H9 (cell line): ENCODE data around the gene TSPAN9. TPM values are rescaled to one million over a fixed set of nuclear protein-coding genes. Genes with fewer than 3 reads are reported as not detected.
A peak's percentile ranks its signal among the peaks of the same experiment; 100 is the strongest.

ENCODE experiments used
- DNase-seq: peaks from one replicate; pipeline ENCODE4 v3.0.0-alpha.2; 2017
- H2AFZ ChIP-seq: one replicate; pipeline ENCODE4 v1.6.1; 2013; ENCODE audit warnings: mild to moderate bottlenecking, low read length, control low read depth, moderate library complexity
- H2AK5ac ChIP-seq: 2 replicates; pipeline ENCODE4 v1.6.1; 2013; ENCODE audit warnings: low read length, control low read depth, mixed read lengths; ENCODE audit not compliant: insufficient read length
- H2BK120ac ChIP-seq: one replicate; pipeline ENCODE4 v1.6.1; 2013; ENCODE audit warnings: low read depth, mild to moderate bottlenecking, low read length, control low read depth, inconsistent platforms; ENCODE audit not compliant: poor library complexity, severe bottlenecking
- H2BK12ac ChIP-seq: 2 replicates; pipeline ENCODE4 v1.6.1; 2013; ENCODE audit warnings: low read length, control low read depth, mixed read lengths, low read depth; ENCODE audit not compliant: insufficient read length
- H2BK15ac ChIP-seq: 2 replicates; pipeline ENCODE4 v1.6.1; 2013; ENCODE audit warnings: low read depth, low read length, control low read depth
- H2BK20ac ChIP-seq: one replicate; pipeline ENCODE4 v1.6.1; 2013; ENCODE audit warnings: low read depth, mild to moderate bottlenecking, low read length, control low read depth, inconsistent platforms; ENCODE audit not compliant: poor library complexity, severe bottlenecking
- H2BK5ac ChIP-seq: 2 replicates; pipeline ENCODE4 v1.6.1; 2013; ENCODE audit warnings: low read length, control low read depth, mixed read lengths; ENCODE audit not compliant: insufficient read length
- H3K14ac ChIP-seq: 2 replicates; pipeline ENCODE4 v1.6.1; 2013; ENCODE audit warnings: low read length, control low read depth; ENCODE audit not compliant: insufficient read depth
- H3K18ac ChIP-seq: 2 replicates; pipeline ENCODE4 v1.6.1; 2013; ENCODE audit warnings: low read depth, mild to moderate bottlenecking, mixed read lengths, low read length, control low read depth; ENCODE audit not compliant: insufficient read length
- H3K23ac ChIP-seq: 2 replicates; pipeline ENCODE4 v1.6.1; 2013; ENCODE audit warnings: low read length, control low read depth, mixed read lengths, low read depth; ENCODE audit not compliant: insufficient read length
- H3K23me2 ChIP-seq: 2 replicates; pipeline ENCODE4 v1.6.1; 2013; ENCODE audit warnings: low read depth, mild to moderate bottlenecking, mixed read lengths, low read length, control low read depth; ENCODE audit not compliant: insufficient read length, poor library complexity, severe bottlenecking
- H3K27ac ChIP-seq: 2 replicates; pipeline ENCODE4 v1.5.1; 2013; ENCODE audit warnings: low read length, control low read depth, mixed read lengths, low read depth; ENCODE audit not compliant: insufficient read length
- H3K27me3 ChIP-seq: 2 replicates; pipeline ENCODE4 v1.6.1; 2013; ENCODE audit warnings: low read length, control low read depth, inconsistent platforms; ENCODE audit not compliant: insufficient read depth
- H3K4ac ChIP-seq: 2 replicates; pipeline ENCODE4 v1.6.1; 2013; ENCODE audit warnings: low read depth, mild to moderate bottlenecking, control low read depth, inconsistent platforms, low read length, moderate library complexity
- H3K4me1 ChIP-seq: 2 replicates; pipeline ENCODE4 v1.6.1; 2013; ENCODE audit warnings: low read length, control low read depth, inconsistent platforms; ENCODE audit not compliant: insufficient read depth
- H3K4me2 ChIP-seq: 2 replicates; pipeline ENCODE4 v1.6.1; 2013; ENCODE audit warnings: low read length, control low read depth, mixed read lengths; ENCODE audit not compliant: insufficient read length, insufficient read depth
- H3K56ac ChIP-seq: 2 replicates; pipeline ENCODE4 v1.6.1; 2013; ENCODE audit warnings: low read depth, mild to moderate bottlenecking, mixed read lengths, low read length, control low read depth; ENCODE audit not compliant: insufficient read length
- H3K79me1 ChIP-seq: 2 replicates; pipeline ENCODE4 v1.6.1; 2013; ENCODE audit warnings: low read depth, mild to moderate bottlenecking, moderate library complexity, low read length, control low read depth, inconsistent platforms; ENCODE audit not compliant: insufficient read depth, poor library complexity, severe bottlenecking
- H3K79me2 ChIP-seq: 2 replicates; pipeline ENCODE4 v1.6.1; 2013; ENCODE audit warnings: low read length, control low read depth, inconsistent platforms; ENCODE audit not compliant: insufficient read depth
- H3K9ac ChIP-seq: 2 replicates; pipeline ENCODE4 v1.6.1; 2013; ENCODE audit warnings: low read length, control low read depth, mixed read lengths; ENCODE audit not compliant: insufficient read length; ENCODE audit errors: extremely low read depth
- H3K9me3 ChIP-seq: one replicate; pipeline ENCODE4 v1.6.1; 2013; ENCODE audit warnings: low read depth, low read length, inconsistent platforms; ENCODE audit not compliant: control insufficient read depth
- H3T11ph ChIP-seq: one replicate; pipeline ENCODE4 v1.6.1; 2013; ENCODE audit warnings: mild to moderate bottlenecking, low read length, control low read depth, inconsistent platforms
- H4K20me1 ChIP-seq: one replicate; pipeline ENCODE4 v1.6.1; 2013; ENCODE audit not compliant: control insufficient read depth, insufficient read length, insufficient read depth
- H4K5ac ChIP-seq: 2 replicates; pipeline ENCODE4 v1.6.1; 2013; ENCODE audit warnings: low read depth, mild to moderate bottlenecking, mixed read lengths, low read length, control low read depth; ENCODE audit not compliant: insufficient read length
- H4K8ac ChIP-seq: replicated peaks from 2 replicates; pipeline ENCODE4 v1.6.1; 2013; ENCODE audit warnings: low read length, control low read depth, mixed read lengths, low read depth; ENCODE audit not compliant: insufficient read length
- H4K91ac ChIP-seq: 2 replicates; pipeline ENCODE4 v1.6.1; 2013; ENCODE audit warnings: low read depth, mild to moderate bottlenecking, moderate library complexity, mixed read lengths, low read length, control low read depth; ENCODE audit not compliant: insufficient read length
- H3K27ac Mint-ChIP-seq, 3 experiments: 2 replicates in 2 of 3; 3 replicates in 1 of 3; pipeline ENCODE4 v1.8.0; 2020 to 2021; ENCODE audit warnings: mixed read lengths in 3 of 3, mild to moderate bottlenecking in 1 of 3, moderate library complexity in 1 of 3
- H3K27me3 Mint-ChIP-seq: 2 replicates; pipeline ENCODE4 v1.8.0; 2021; ENCODE audit warnings: low read depth, mild to moderate bottlenecking, moderate library complexity, mixed read lengths
- H3K36me3 Mint-ChIP-seq, 3 experiments: 2 replicates in 2 of 3; 3 replicates in 1 of 3; pipeline ENCODE4 v1.8.0; 2020 to 2021; ENCODE audit warnings: low read depth in 3 of 3, mixed read lengths in 3 of 3; ENCODE audit not compliant: insufficient read depth in 1 of 3
- H3K4me1 Mint-ChIP-seq, 2 experiments: 2 replicates each; pipeline ENCODE4 v1.8.0; 2020; ENCODE audit warnings: mixed read lengths in 2 of 2
- H3K4me3 Mint-ChIP-seq, 2 experiments: 2 replicates in 1 of 2; 3 replicates in 1 of 2; pipeline ENCODE4 v1.8.0; 2020 to 2021; ENCODE audit warnings: mild to moderate bottlenecking in 2 of 2, mixed read lengths in 2 of 2, moderate library complexity in 1 of 2
- H3K9me3 Mint-ChIP-seq, 2 experiments: 2 replicates in 1 of 2; 3 replicates in 1 of 2; pipeline ENCODE4 v1.8.0; 2020; ENCODE audit warnings: mild to moderate bottlenecking in 2 of 2, mixed read lengths in 2 of 2, moderate library complexity in 1 of 2
- WGBS: extraction: QIAGEN DNeasy Blood & Tissue Kit; methylation state at CpG from one replicate; pipeline ENCODE4 v1.1.7; 2013; ENCODE audit warnings: missing lambda C conversion rate, low lambda C conversion rate, mixed read lengths; ENCODE audit not compliant: insufficient read length; ENCODE audit errors: extremely low coverage; 5-methylcytosine and 5-hydroxymethylcytosine counted together
- total RNA-seq: library from RNA; stranded (reverse); gene quantifications from 2 replicates; pipeline ENCODE4 v1.2.1, GENCODE V29; 2021
- TF ChIP-seq, protein P1 (sequence below): fragments of 200-600 bp; sonication (generic); conservative IDR thresholded peaks from 3 replicates; pipeline ENCODE4 v1.8.0; 2021; ENCODE audit warnings: antibody characterized with exemption, mild to moderate bottlenecking

TSPAN9 gene
- total RNA-seq, 1 experiment from 2014 or later = 19.0 TPM

DNA sequence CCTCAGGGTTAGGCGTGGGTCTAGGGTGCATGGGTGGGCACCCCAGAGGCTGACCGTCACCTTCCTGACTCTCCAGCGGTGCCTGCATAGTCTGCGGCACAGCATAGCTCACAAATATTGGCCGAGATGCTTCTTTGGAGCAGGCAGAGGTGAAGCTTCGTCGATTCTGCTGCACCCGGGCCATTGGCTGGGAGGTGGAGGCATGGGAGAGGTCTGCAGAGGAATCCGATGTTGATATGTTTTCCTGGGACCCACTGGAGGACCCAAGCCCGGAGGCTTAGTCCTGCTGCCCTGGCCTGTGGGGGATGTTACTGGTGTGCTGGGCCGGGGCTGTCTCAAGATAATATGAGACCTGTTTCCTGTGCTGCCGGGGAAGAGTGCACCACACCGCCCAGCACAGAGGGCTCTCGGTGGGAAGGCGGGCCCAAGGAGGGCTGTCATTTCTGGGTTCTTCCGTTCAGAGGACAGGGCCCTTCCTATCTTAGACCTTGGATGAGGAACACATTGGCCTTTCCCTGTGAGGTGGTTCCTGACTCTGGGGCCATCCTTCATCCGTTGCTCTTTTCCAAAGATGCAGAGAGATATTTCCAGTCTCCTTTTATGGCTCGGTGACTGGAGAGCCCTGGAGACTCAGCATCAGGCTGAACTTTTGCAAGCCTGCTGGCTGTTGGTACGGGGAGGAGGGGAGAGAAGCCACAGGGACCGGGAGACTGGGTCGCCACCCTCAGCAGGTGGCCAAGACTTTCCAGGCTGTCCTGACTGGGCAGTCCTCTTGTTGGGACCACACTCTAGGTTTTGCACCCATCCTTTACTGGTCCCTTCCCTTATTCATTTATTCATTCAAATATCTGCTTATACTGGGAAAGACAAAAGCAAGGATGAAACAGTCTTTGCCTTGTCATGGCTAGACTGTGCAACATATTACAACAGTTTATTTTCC, 143.5 kb downstream of the TSPAN9 start:
- H3K27ac Mint-ChIP-seq = peak overlapping the region in 2 of 3 experiments; percentile 50 to 71; a peak in 3 of 7 replicates

More for the DNA sequence above, 143.5 kb downstream of the TSPAN9 start:
- no CpG with 5 or more reads among the region's 21 CpGs for WGBS
- Histone ChIP-seq H2BK5ac (no peak overlapping the region), H3K23ac (no peak overlapping the region), H3K79me2 (no peaks in the 10 kb centered on the region), H2BK15ac (no peak overlapping the region), H3K4me2 (no peak overlapping the region), H3K4me1 (no peaks in the 10 kb centered on the region), H3T11ph (no peak overlapping the region), H2AK5ac (no peak overlapping the region), H4K5ac (no peak overlapping the region), H3K18ac (no peak overlapping the region), H2BK120ac (no peak overlapping the region), H3K9ac (no peak overlapping the region), H4K8ac (no peak overlapping the region), H3K27me3 (no peaks in the 10 kb centered on the region), H3K9me3 (no peaks in the 10 kb centered on the region), H3K14ac (no peak overlapping the region; the same call in 1 of the 2 replicates), H4K91ac (no peak overlapping the region), H3K79me1 (no peaks in the 10 kb centered on the region), H2BK20ac (no peak overlapping the region), H2BK12ac (no peak overlapping the region), H3K56ac (no peak overlapping the region), H3K23me2 (peaks cover 2% of the 10 kb centered on the region), H4K20me1 (no peaks in the 10 kb centered on the region), H2AFZ (no peak overlapping the region), H3K4ac (no peak overlapping the region), H3K27ac (no peak overlapping the region)
- Mint-ChIP-seq H3K27me3 (no peaks in the 10 kb centered on the region), H3K4me1 (peaks cover 5 to 7% of the 10 kb centered on the region in 2 experiments; a peak in 3 of 4 replicates), H3K36me3 (no peaks in the 10 kb centered on the region), H3K9me3 (no peaks in the 10 kb centered on the region), H3K4me3 (no peak overlapping the region)
- no peak for DNase-seq
- TF ChIP-seq, protein P1, sequence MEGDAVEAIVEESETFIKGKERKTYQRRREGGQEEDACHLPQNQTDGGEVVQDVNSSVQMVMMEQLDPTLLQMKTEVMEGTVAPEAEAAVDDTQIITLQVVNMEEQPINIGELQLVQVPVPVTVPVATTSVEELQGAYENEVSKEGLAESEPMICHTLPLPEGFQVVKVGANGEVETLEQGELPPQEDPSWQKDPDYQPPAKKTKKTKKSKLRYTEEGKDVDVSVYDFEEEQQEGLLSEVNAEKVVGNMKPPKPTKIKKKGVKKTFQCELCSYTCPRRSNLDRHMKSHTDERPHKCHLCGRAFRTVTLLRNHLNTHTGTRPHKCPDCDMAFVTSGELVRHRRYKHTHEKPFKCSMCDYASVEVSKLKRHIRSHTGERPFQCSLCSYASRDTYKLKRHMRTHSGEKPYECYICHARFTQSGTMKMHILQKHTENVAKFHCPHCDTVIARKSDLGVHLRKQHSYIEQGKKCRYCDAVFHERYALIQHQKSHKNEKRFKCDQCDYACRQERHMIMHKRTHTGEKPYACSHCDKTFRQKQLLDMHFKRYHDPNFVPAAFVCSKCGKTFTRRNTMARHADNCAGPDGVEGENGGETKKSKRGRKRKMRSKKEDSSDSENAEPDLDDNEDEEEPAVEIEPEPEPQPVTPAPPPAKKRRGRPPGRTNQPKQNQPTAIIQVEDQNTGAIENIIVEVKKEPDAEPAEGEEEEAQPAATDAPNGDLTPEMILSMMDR = no peak
